Prostate gland (tissue), 2 donors: ENCODE data around the gene CXCR3.

ENCODE experiments used
- POLR2AphosphoS5 ChIP-seq: sonication (generic); formaldehyde crosslinking; IDR thresholded peaks from one replicate; pipeline ENCODE4 v1.6.1; 2017; ENCODE audit warnings: antibody characterized with exemption
- TF ChIP-seq, protein P1 (sequence below), 4 experiments: fragments of 200-600 bp in 2 of 4; fragments of 450-650 bp in 2 of 4; sonication (generic) in 2 of 4; IDR thresholded peaks; 1 replicate in 3 of 4; 2 replicates in 1 of 4; pipeline ENCODE4 v1.5.1; 2016 to 2019; ENCODE audit warnings: antibody characterized with exemption in 4 of 4, mild to moderate bottlenecking in 2 of 4, moderate library complexity in 2 of 4

DNA sequence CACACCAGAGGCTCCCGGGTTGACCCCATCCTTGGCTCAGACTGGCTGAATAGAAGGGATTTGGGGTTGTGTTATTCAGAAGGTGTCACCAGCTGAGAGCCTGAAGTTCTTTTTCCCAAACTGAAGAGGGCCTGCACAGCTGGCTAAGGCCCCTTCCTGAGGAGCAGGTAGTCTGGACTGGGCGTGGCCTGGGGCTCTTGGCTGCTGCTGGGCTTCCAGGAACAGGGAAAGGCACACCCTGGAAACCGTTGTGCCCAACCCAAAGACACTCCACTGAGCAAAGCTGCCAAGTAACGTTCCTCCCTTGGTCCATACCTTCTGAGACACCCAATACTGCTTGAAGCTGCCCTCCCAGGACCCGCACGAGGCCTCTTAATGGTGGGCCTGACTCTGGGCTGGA is 8.3 kb upstream of the CXCR3 start:
- TF ChIP-seq, protein P1, sequence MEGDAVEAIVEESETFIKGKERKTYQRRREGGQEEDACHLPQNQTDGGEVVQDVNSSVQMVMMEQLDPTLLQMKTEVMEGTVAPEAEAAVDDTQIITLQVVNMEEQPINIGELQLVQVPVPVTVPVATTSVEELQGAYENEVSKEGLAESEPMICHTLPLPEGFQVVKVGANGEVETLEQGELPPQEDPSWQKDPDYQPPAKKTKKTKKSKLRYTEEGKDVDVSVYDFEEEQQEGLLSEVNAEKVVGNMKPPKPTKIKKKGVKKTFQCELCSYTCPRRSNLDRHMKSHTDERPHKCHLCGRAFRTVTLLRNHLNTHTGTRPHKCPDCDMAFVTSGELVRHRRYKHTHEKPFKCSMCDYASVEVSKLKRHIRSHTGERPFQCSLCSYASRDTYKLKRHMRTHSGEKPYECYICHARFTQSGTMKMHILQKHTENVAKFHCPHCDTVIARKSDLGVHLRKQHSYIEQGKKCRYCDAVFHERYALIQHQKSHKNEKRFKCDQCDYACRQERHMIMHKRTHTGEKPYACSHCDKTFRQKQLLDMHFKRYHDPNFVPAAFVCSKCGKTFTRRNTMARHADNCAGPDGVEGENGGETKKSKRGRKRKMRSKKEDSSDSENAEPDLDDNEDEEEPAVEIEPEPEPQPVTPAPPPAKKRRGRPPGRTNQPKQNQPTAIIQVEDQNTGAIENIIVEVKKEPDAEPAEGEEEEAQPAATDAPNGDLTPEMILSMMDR (IDR thresholded peaks at IDR 0.05) = no peak
- TF ChIP-seq POLR2AphosphoS5 = no peak
